IPS DF 4.7 (cell line): ENCODE data around the gene F13A1.
"Not testable (repeated sequence)": the region's sequence is repeated elsewhere in the genome, so short reads cannot be mapped to it uniquely, and the experiment has no call there.

Experiments
- DNase-seq: peaks from one replicate; pipeline ENCODE4 v3.0.0-alpha.2; 2013; ENCODE audit warnings: low spot score; ENCODE audit errors: extremely low read depth

F13A1 gene

GRCh38 chr6:6317825-6318733 is 2.4 kb downstream of the F13A1 start:
- no peak for DNase-seq

- no peak for DNase-seq
Measured at GRCh38 chr6:6317386-6317785, 3.1 kb downstream of the F13A1 start.

GRCh38 chr6:6315660-6316059 is 4.8 kb downstream of the F13A1 start:
- no peak for DNase-seq

- DNase-seq: no peak
Measured at GRCh38 chr6:6314596-6314995, 5.9 kb downstream of the F13A1 start.

- no peak for DNase-seq
Measured at GRCh38 chr6:6312901-6313441, 7.5 kb downstream of the F13A1 start.

- no peak for DNase-seq
Measured at GRCh38 chr6:6305575-6305974, 14.9 kb downstream of the F13A1 start.

- DNase-seq: not testable (repeated sequence)
Measured at GRCh38 chr6:6300383-6300782, 20.1 kb downstream of the F13A1 start.

- DNase-seq: no peak
Measured at GRCh38 chr6:6293317-6293716, 27.1 kb downstream of the F13A1 start.

GRCh38 chr6:6287415-6287814 is 33.0 kb downstream of the F13A1 start:
- no peak for DNase-seq

GRCh38 chr6:6285679-6286078 is 34.8 kb downstream of the F13A1 start:
- no peak for DNase-seq

GRCh38 chr6:6284221-6284966 is 36.1 kb downstream of the F13A1 start:
- DNase-seq: no peak

GRCh38 chr6:6283746-6284145 is 36.7 kb downstream of the F13A1 start:
- no peak for DNase-seq

GRCh38 chr6:6282716-6283115 is 37.7 kb downstream of the F13A1 start:
- DNase-seq: no peak

GRCh38 chr6:6277413-6277812 is 43.0 kb downstream of the F13A1 start:
- DNase-seq: no peak

- no peak for DNase-seq
Measured at GRCh38 chr6:6270948-6271535, 49.4 kb downstream of the F13A1 start.

GRCh38 chr6:6260196-6260722 is 60.2 kb downstream of the F13A1 start:
- no peak for DNase-seq

GRCh38 chr6:6256886-6257285 is 63.6 kb downstream of the F13A1 start:
- DNase-seq: no peak

GRCh38 chr6:6256259-6256658 is 64.2 kb downstream of the F13A1 start:
- DNase-seq: no peak

GRCh38 chr6:6251555-6252280 is 68.7 kb downstream of the F13A1 start:
- DNase-seq: no peak

- no peak for DNase-seq
Measured at GRCh38 chr6:6248651-6249050, 71.8 kb downstream of the F13A1 start.

GRCh38 chr6:6246544-6246943 is 73.9 kb downstream of the F13A1 start:
- DNase-seq: no peak
